Amniotic epithelial cell (primary cell): ENCODE results near the gene IGSF3.

Source experiments
- DNase-seq: peaks from one replicate; pipeline ENCODE4 v3.0.0-alpha.2; 2010; ENCODE audit warnings: low read depth

The IGSF3 gene

DNA sequence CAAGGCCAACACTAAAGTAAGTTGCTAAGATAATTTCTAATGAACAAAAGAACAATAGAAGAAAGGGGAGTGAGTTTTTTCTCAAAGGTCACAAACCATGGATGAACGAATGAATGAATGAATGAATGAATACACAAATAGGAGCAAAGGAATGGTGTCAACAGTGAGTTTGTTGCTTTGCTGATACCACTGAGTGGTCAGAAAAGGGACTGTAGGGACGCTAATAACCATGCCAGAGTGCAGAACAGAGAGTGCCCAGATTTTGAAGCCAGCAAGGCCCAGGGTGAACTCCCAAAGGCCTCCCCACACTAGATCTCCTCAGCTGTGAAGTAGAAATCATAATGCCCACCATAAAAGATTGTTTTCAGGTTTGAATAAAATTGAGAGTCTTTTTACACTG, 112.6 kb downstream of the IGSF3 start:
- no peak for DNase-seq

GRCh38 chr1:116553386-116554115, 114.0 kb downstream of the IGSF3 start:
- DNase-seq, result no peak

- DNase-seq, result no peak
Observed at GRCh38 chr1:116546354-116546977, 121.1 kb downstream of the IGSF3 start.

DNA sequence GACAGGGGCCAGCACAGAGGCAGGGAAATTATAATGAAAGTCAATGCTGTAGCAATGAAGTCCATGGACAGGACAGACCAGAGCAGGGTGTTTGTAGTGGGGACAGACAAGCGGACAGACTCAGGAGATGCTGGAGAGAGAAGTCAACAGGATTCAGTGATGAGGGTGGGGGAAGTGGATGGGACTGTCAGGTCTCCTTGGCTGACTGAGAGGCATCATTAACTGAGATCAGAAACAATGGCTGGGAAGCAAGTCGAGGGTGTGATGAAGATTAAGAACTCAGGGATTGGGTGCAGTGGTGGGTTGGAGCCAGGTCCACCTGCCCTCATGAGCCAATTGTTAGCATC, 122.2 kb downstream of the IGSF3 start:
- DNase-seq, result no peak

GRCh38 chr1:116544588-116545358, 122.8 kb downstream of the IGSF3 start:
- DNase-seq, result no peak

DNA sequence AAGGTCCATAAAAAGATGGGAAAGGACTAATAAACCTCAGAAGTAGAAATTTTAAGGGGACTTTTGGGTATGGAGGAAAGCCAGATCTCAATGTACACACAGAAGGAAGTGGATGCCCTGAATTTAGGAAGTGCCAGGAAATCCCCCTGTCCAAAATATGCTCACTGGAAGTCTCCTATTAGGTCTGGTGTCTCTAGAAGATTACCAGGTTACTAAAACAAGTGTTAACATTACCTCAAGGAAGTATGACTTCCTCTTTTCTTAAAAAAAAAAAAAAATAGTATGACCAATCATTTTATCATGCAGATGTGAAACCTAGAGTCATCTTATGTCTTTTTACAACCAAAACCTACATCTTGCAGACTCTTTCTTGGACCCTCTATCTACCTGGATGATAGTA, 127.4 kb downstream of the IGSF3 start:
- DNase-seq, result no peak

DNA sequence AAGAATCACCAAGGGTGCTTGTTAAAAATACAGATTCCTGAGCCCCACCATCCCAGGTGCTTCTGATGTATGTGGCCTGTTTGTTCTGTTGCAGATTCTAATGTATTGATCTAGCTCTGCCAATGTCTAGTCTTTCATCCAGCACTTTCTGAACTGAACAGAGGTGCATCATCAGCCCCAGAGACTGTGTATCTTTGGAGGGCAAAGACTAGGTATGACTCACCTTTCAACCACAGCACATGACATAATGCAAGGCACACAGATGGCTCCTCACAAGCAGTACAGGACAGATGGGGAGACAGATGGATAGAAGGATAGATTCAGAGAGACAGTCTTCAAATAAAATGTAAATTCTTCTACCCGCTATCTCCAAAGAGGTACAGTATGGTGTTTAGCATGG, 129.0 kb downstream of the IGSF3 start:
- peak; percentile 48 for DNase-seq

GRCh38 chr1:116537898-116538297, 129.6 kb downstream of the IGSF3 start:
- no peak for DNase-seq

DNA sequence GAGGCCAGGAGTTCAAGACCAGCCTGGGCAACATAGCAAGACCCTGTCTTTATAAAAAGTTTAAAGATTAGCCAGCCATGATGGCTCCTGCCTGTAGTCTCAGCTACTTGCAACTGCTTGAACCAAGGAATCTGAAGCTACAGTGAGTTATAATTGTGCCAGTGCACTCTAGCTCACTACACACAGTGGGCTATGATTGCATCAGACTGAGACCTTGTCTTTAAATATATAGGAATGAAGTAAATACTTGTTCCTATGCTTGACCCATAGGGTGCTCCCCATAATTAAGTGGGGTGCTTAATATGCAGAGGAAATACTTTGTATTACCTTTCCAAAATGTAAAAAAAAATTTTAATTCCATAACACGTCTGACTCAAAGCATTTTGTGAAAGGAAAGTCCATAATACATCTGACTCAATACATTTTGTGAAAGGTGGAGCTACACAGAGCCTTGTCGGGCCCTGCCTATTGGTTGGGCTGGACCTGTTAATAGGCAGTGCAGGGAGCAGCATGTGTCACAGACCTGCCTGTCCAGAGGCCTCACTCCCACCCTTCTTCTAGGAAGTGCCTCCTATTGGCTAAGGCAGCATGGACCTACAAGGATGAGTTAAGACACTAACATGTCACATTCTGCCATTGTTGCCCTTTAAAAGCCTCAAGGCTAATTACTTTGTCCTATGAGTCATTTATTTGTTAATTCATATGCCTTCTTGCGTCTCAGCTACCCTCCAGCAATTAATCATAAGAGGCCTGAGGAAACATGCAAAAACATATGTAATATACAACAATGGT, 130.3 kb downstream of the IGSF3 start:
- peak; percentile 67 for DNase-seq

DNA sequence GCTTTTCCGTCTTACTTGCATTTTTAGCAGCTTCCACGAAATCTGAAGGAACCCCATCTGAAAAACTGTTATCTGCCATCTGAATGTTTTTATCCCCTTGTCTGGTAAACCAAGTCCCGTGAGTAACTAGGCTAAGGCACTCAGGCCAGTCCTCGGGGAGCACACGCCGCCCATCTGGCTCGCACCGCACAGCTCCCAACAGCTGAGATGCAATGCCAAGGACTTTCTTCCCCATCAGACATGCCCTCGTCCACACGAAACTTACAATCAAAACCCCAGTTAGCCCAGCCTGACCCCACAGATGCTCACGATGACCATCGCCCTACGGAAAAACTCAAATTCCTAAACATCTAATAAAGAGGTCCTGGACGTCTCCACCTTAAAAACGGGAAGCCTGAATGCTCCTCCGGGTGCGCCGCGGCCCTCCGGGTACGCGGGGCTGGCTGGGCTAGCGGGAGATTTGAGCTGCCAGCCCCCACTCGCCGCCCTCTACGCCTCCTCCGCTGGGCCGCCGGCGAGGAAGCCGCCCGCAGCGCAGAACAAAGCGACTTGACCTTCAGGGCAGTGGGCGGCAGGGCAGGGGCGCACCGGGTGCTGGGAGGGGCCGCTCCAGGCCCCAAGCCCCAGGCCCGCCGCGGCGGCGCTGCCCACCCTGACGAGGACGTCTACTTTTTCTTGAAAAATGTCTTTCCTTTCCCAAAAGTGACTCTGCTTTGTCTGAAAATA, 133.4 kb downstream of the IGSF3 start:
- no peak for DNase-seq

GRCh38 chr1:116533429-116533820, 134.1 kb downstream of the IGSF3 start:
- DNase-seq, result no peak

DNA sequence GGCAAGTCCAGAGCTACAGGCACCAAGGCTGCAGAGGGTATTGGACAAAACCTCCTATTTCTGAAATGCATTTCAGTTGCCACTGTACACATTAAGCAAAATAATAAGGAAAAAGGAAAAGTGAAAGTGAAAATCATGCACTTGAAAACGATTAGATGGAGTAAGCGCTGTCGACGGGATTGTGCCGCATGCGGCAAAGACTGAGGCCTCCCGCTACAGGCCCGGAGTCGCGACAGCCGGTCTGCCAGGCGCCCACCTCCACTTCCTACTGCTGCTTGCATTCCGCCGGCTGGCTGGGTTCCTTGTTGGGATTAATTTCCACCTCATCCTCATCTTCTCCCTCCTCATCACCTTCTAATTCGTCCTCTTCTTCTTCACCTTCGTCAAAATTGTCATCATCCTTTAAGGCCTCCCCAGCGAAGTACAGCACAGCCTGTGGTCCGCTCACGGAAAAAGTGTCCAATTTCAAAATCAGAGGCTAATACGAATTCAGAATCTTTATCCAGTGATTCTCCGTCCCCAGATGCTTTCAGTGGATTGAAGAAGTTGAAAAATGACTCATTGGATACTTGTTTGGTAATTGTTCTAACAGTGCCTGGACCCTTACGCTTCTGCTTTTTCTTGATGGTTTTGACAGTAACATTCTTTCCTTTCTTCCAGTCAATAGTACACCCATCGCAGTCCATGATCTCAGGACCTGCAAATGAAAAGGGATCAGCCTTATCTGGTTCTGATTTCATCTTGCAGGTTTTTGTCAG, 134.7 kb downstream of the IGSF3 start:
- no peak for DNase-seq

DNA sequence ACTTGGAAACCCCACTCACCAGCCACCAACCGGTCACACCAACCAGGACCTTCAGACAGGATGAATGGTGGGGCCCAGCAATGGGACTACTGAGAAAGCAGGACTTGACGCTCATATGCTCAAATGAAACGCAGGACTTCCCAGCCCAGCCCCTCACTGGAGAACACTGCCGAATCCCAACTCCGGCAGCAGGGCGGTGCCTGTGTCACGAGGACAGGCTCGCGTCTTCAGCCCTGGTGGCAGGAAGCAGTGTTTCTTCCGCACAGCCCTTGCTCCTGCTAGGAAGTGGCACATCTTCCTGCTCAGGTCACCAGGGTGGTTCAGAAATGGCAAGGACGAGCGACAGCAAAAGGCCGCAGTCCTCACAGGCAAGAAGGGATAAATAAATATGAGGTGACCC, 135.6 kb downstream of the IGSF3 start:
- DNase-seq, result no peak

GRCh38 chr1:116529681-116530080, 137.9 kb downstream of the IGSF3 start:
- no peak for DNase-seq

DNA sequence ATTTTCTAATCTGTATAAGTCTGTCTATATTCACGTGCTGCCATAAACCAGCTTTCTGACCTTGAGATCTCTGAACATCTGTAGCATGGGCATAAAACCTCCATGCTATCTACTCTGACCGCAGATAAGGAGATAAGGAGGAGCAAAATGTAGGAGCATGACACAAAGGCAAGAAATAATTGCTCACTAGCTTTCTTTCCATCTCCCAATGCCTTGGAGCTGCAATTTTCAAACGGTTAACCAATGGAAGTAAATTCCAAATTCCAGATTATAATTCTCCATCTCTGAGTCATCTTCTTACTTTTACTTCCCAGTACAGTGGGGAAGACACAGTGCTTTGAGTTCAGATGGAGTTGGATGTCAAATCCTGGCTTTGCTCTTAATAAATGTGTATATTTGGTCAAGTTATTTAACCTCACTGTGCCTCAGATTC, 138.3 kb downstream of the IGSF3 start:
- peak; percentile 65 for DNase-seq

DNA sequence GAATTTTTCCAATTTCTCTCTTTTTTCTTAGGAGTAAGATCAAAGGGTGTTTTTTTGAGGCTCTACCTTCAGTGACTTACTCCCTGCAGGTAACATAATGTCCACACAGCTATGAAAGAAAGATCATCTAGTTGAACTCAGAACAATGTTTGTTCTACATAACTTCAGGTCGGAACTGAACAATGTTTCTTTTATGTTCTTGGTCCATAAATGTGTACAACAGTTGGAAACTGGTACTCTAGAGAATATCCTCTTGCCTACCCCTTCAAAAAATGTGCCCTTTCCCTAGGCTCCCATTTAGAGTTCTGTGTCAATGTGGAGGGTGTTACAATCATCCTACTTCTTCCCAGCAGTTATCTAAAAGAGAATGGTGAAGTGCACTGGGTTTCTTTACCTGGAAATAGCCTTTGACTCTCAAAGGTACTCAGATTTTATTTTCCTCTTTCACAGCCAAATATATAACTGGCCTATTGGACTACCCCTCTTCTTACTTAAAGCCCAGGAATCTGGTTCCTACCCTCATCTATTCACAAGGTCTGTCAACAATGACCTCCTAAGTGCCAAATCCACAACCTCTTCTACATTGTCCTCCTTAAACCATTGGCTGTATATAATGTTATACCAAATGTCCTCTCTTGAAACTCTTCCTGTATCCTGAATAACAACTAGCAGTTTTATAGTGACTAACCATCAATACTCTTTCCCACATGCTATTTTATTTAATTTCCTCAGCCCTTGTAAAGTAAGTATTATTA, 139.0 kb downstream of the IGSF3 start:
- no peak for DNase-seq

DNA sequence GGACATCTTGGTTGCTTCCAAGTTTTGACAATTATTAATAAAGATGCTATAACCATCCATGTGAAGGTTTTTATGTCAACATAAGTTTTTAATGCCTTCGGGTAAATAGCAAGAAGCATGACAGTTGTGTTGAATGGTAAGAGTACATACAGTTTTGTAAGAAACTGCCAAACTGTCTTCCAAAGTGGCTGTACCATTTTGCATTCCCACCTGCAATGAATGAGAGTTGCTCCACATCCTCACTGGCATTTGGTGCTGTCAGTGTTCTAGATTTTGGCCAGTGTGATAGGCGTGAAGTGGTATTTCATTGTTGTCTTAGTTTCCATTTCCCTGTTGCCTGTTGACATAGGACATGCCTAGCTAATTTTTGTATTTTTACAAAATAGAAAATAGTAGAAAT, 142.1 kb downstream of the IGSF3 start:
- no peak for DNase-seq
